ENCODE measurements around the gene TALDO1. TPM values are rescaled to one million over a fixed set of nuclear protein-coding genes. Genes with fewer than 3 reads are reported as not detected.

Gene TALDO1
- total and polyA plus RNA-seq, 2 donors (not counting 1 experiment from before 2014, with no cell fraction given): 136 to 150 TPM

GRCh38 chr11:787084-787675 is 39.9 kb downstream of the TALDO1 start:
- Histone ChIP-seq H3K79me2 (ENCODE audit: control insufficient read depth, insufficient read depth, low read length) (no peaks in the 10 kb centered on the region), H4K20me1 (ENCODE audit: control insufficient read depth, extremely low read depth, insufficient read depth, low read length) (no peaks in the 10 kb centered on the region), H3K27me3 (ENCODE audit: control insufficient read depth, insufficient read depth, low read length) (no peaks in the 10 kb centered on the region), H3K4me2 (ENCODE audit: extremely low read depth, insufficient read depth, low read length) (no peak overlapping the region), H3K4me3 (replicated peaks in 1 of 4; ENCODE audit: control extremely low read depth in 1 of 4, insufficient read depth in 1 of 4, low read depth in 3 of 4, low read length in 4 of 4) (no peak overlapping the region), H3K9me3 (ENCODE audit: control insufficient read depth, insufficient read depth, low read depth, low read length) (no peaks in the 10 kb centered on the region), H3K27ac (ENCODE audit: insufficient read depth, low read length) (no peak overlapping the region), H2AFZ (ENCODE audit: low read length) (no peak overlapping the region), H3K36me3 (ENCODE audit: control insufficient read depth, insufficient read depth, low read length) (peaks cover 4% of the 10 kb centered on the region), H3K4me1 (ENCODE audit: control insufficient read depth, extremely low read depth, insufficient read depth, low read length) (peaks cover 4% of the 10 kb centered on the region), H3K9ac (ENCODE audit: insufficient read depth, low read length) (no peak overlapping the region)
- no peak for DNase-seq (ENCODE audit: low read depth in 2 of 2)
- TF ChIP-seq CTCF (conservative IDR thresholded peaks at IDR 0.05 in 1 of 2, IDR thresholded peaks at IDR 0.05 in 1 of 2; ENCODE audit: low read depth in 1 of 2, low read length in 2 of 2) (no peak), EZH2 (IDR thresholded peaks at IDR 0.05; ENCODE audit: low read length, missing control alignments) (no peak)

- no peak overlapping the region for H3K4me3 ChIP-seq (replicated peaks in 1 of 4; ENCODE audit: control extremely low read depth in 1 of 4, insufficient read depth in 1 of 4, low read depth in 3 of 4, low read length in 4 of 4)
- DNase-seq (ENCODE audit: low read depth in 2 of 2): no peak
- peaks cover 4% of the 10 kb centered on the region for H3K4me1 ChIP-seq (ENCODE audit: control insufficient read depth, extremely low read depth, insufficient read depth, low read length)
- no peaks in the 10 kb centered on the region for H3K9me3 ChIP-seq (ENCODE audit: control insufficient read depth, insufficient read depth, low read depth, low read length)
- no peak overlapping the region for H3K9ac ChIP-seq (ENCODE audit: insufficient read depth, low read length)
- peaks cover 4% of the 10 kb centered on the region for H3K36me3 ChIP-seq (ENCODE audit: control insufficient read depth, insufficient read depth, low read length)
- no peak overlapping the region for H2AFZ ChIP-seq (ENCODE audit: low read length)
- no peaks in the 10 kb centered on the region for H3K79me2 ChIP-seq (ENCODE audit: control insufficient read depth, insufficient read depth, low read length)
- TF ChIP-seq EZH2 (IDR thresholded peaks at IDR 0.05; ENCODE audit: low read length, missing control alignments) (no peak), CTCF (conservative IDR thresholded peaks at IDR 0.05 in 1 of 2, IDR thresholded peaks at IDR 0.05 in 1 of 2; ENCODE audit: low read depth in 1 of 2, low read length in 2 of 2) (no peak)
- no peaks in the 10 kb centered on the region for H3K27me3 ChIP-seq (ENCODE audit: control insufficient read depth, insufficient read depth, low read length)
- H3K27ac ChIP-seq (ENCODE audit: insufficient read depth, low read length): no peak overlapping the region
- H3K4me2 ChIP-seq (ENCODE audit: extremely low read depth, insufficient read depth, low read length): no peak overlapping the region
- no peaks in the 10 kb centered on the region for H4K20me1 ChIP-seq (ENCODE audit: control insufficient read depth, extremely low read depth, insufficient read depth, low read length)
Observed at GRCh38 chr11:788009-788640, 40.9 kb downstream of the TALDO1 start.

- Histone ChIP-seq H3K4me3 (replicated peaks in 1 of 4; ENCODE audit: control extremely low read depth in 1 of 4, insufficient read depth in 1 of 4, low read depth in 3 of 4, low read length in 4 of 4) (peak overlapping the region in 2 of 4 experiments; percentile 36 to 51), H3K4me2 (ENCODE audit: extremely low read depth, insufficient read depth, low read length) (peak overlapping the region; percentile 49)
- TF ChIP-seq CTCF (conservative IDR thresholded peaks at IDR 0.05 in 1 of 2, IDR thresholded peaks at IDR 0.05 in 1 of 2; ENCODE audit: low read depth in 1 of 2, low read length in 2 of 2) (no peak), EZH2 (IDR thresholded peaks at IDR 0.05; ENCODE audit: low read length, missing control alignments) (no peak)
Observed at GRCh38 chr11:788953-789940, 42.0 kb downstream of the TALDO1 start.

More at GRCh38 chr11:788953-789940, 42.0 kb downstream of the TALDO1 start:
- Histone ChIP-seq H3K9ac (ENCODE audit: insufficient read depth, low read length) (no peak overlapping the region), H4K20me1 (ENCODE audit: control insufficient read depth, extremely low read depth, insufficient read depth, low read length) (no peaks in the 10 kb centered on the region), H3K36me3 (ENCODE audit: control insufficient read depth, insufficient read depth, low read length) (peaks cover 8% of the 10 kb centered on the region), H3K27ac (ENCODE audit: insufficient read depth, low read length) (no peak overlapping the region), H3K4me1 (ENCODE audit: control insufficient read depth, extremely low read depth, insufficient read depth, low read length) (no peaks in the 10 kb centered on the region), H3K27me3 (ENCODE audit: control insufficient read depth, insufficient read depth, low read length) (no peaks in the 10 kb centered on the region), H2AFZ (ENCODE audit: low read length) (no peak overlapping the region), H3K79me2 (ENCODE audit: control insufficient read depth, insufficient read depth, low read length) (no peaks in the 10 kb centered on the region), H3K9me3 (ENCODE audit: control insufficient read depth, insufficient read depth, low read depth, low read length) (no peaks in the 10 kb centered on the region)
- DNase-seq (ENCODE audit: low read depth in 2 of 2): no peak
